Measurements from ENCODE around the gene METTL24. TPM values are rescaled to one million over a fixed set of nuclear protein-coding genes. Genes with fewer than 3 reads are reported as not detected.

The METTL24 gene
- total RNA-seq, 1 experiment from 2014 or later: not detected

DNA sequence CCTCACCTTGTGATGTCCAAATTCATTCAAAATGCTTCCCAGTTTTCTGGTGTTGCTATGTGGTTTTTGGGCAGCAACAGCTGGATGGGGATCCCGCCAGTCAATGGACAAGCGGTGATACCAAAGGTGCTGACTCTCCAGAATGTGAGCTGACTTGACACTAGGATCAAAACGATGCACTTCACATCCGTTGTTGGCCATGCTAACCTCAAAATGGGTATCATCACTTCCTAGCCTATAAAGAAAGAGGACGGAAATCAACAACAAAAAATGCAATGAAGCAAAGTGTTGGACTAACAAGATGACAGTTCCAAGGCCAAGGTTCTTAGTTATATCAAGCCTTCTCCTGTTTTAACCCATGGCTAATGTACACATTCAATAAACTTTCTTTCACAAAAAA, 59.2 kb downstream of the METTL24 start:
- H3K36me3 ChIP-seq (ENCODE audit: low read depth): no peaks in the 10 kb centered on the region
- H3K4me3 ChIP-seq: no peak overlapping the region
- H3F3A ChIP-seq (ENCODE audit: insufficient read depth, low read depth): no peaks in the 10 kb centered on the region
- H4K20me1 ChIP-seq (ENCODE audit: insufficient read depth): no peaks in the 10 kb centered on the region
- intact Hi-C loops (cut with micrococcal nuclease; ENCODE audit: unreplicated experiment): no loop called here
- no peaks in the 10 kb centered on the region for H3K4me1 ChIP-seq (replicated peaks; ENCODE audit: insufficient read depth)
- no peak overlapping the region for H2AFZ ChIP-seq
- H3K9me2 ChIP-seq (ENCODE audit: insufficient read depth): no peaks in the 10 kb centered on the region
- H3K27ac ChIP-seq: no peak overlapping the region
- CTCF ChIA-PET: no interaction called here
- peaks cover 8% of the 10 kb centered on the region; the same call in 1 of the 2 replicates for H3K27me3 ChIP-seq (ENCODE audit: insufficient read depth, low read depth)
- POLR2A ChIA-PET (ENCODE audit: unreplicated experiment): no interaction called here
- H3K4me2 ChIP-seq: no peak overlapping the region
- BruUV-seq (replicated peaks): no TSS peak
- no peaks in the 10 kb centered on the region for H3K9me3 ChIP-seq (ENCODE audit: insufficient read depth, low read depth)
- no peaks in the 10 kb centered on the region for H3K79me2 ChIP-seq (ENCODE audit: low read depth)
- TF ChIP-seq CTCF (conservative IDR thresholded peaks at IDR 0.05) (no peak), EZH2 (IDR thresholded peaks at IDR 0.05; ENCODE audit: low read depth) (no peak)
- no peak for DNase-seq

- H3K9me3 ChIP-seq (ENCODE audit: insufficient read depth, low read depth): no peaks in the 10 kb centered on the region
- peaks cover 3% of the 10 kb centered on the region; the same call in 1 of the 2 replicates for H3K27me3 ChIP-seq (ENCODE audit: insufficient read depth, low read depth)
- ChIA-PET POLR2A (ENCODE audit: unreplicated experiment) (no interaction called here), CTCF (no interaction called here)
- no peaks in the 10 kb centered on the region for H4K20me1 ChIP-seq (ENCODE audit: insufficient read depth)
- H3K4me3 ChIP-seq: no peak overlapping the region
- H2AFZ ChIP-seq: no peak overlapping the region
- H3K4me2 ChIP-seq: no peak overlapping the region
- H3F3A ChIP-seq (ENCODE audit: insufficient read depth, low read depth): no peaks in the 10 kb centered on the region
- no peaks in the 10 kb centered on the region for H3K4me1 ChIP-seq (replicated peaks; ENCODE audit: insufficient read depth)
- no peak overlapping the region for H3K27ac ChIP-seq
- DNase-seq: no peak
- no peaks in the 10 kb centered on the region for H3K9me2 ChIP-seq (ENCODE audit: insufficient read depth)
- TF ChIP-seq EZH2 (IDR thresholded peaks at IDR 0.05; ENCODE audit: low read depth) (no peak), CTCF (conservative IDR thresholded peaks at IDR 0.05) (no peak)
- no peaks in the 10 kb centered on the region for H3K36me3 ChIP-seq (ENCODE audit: low read depth)
- no TSS peak for BruUV-seq (replicated peaks)
- no peaks in the 10 kb centered on the region for H3K79me2 ChIP-seq (ENCODE audit: low read depth)
- intact Hi-C loops (cut with micrococcal nuclease; ENCODE audit: unreplicated experiment): no loop called here
Measured at GRCh38 chr6:110298411-110298810, 59.7 kb downstream of the METTL24 start.

DNA sequence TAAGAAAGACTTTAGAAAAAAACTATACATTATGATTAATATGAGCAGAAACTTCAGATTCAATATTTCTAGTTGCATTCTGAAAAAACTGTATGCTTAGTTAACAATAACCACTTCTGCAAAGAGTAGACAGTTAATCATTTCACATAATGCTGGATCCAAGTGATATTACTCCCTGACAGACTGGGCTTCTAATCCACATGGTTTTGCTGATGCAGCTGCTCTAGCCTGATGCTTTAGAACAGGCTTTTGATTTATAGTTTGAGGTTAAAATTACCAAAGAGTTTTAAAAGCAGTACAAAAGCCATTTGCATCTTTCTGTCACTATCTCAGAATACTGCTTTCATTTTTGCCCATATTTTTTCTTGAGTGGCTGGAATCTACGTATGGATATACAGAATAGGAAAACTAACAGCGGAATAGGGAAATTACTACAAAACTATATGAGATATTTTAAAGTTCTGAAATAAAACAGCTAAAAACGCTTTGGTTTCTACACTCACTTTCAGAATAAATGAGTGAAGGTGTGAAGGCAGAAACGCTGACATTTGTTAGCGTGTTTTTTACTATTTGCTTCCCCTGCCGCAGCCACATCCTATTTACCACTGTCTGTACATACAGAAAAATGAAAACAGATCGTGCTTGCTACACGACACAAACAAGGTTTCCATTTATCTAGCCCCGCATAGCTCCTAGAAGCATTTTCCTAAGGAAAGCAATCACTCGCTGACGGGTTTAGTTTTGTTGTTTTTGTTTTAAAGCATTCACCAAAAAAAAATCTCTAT, 61.7 kb downstream of the METTL24 start:
- DNase-seq: no peak
- H2AFZ ChIP-seq: no peak overlapping the region
- H3K9me2 ChIP-seq (ENCODE audit: insufficient read depth): no peaks in the 10 kb centered on the region
- intact Hi-C loops (cut with micrococcal nuclease; ENCODE audit: unreplicated experiment): no loop called here
- no peaks in the 10 kb centered on the region for H4K20me1 ChIP-seq (ENCODE audit: insufficient read depth)
- CTCF ChIA-PET: no interaction called here
- H3K9me3 ChIP-seq (ENCODE audit: insufficient read depth, low read depth): no peaks in the 10 kb centered on the region
- H3K79me2 ChIP-seq (ENCODE audit: low read depth): no peaks in the 10 kb centered on the region
- TF ChIP-seq EZH2 (IDR thresholded peaks at IDR 0.05; ENCODE audit: low read depth) (no peak), CTCF (conservative IDR thresholded peaks at IDR 0.05) (no peak)
- H3K36me3 ChIP-seq (ENCODE audit: low read depth): no peaks in the 10 kb centered on the region
- H3K27me3 ChIP-seq (ENCODE audit: insufficient read depth, low read depth): no peaks in the 10 kb centered on the region
- no TSS peak for BruUV-seq (replicated peaks)
- H3K4me2 ChIP-seq: no peak overlapping the region
- H3K4me1 ChIP-seq (replicated peaks; ENCODE audit: insufficient read depth): no peaks in the 10 kb centered on the region
- no peak overlapping the region for H3K4me3 ChIP-seq
- POLR2A ChIA-PET (ENCODE audit: unreplicated experiment): interaction anchor here (0.5 kb wide), 1 partner anchor 163 kb away, joined by 9 read pairs; no protein-coding TSS in a partner anchor
- no peaks in the 10 kb centered on the region for H3F3A ChIP-seq (ENCODE audit: insufficient read depth, low read depth)
- H3K27ac ChIP-seq: no peak overlapping the region

Data from PC-9 (cell line).